Uterus (tissue), 2 donors: Measurements from ENCODE around the gene SPACA4.

Experiments used
- POLR2A ChIP-seq, 2 donors: fragments of 450-650 bp; IDR thresholded peaks; one replicate each; pipeline ENCODE4 v1.6.1; 2016; ENCODE audit warnings: antibody characterized with exemption in 2 of 2, mild to moderate bottlenecking in 1 of 2, moderate library complexity in 1 of 2
- TF ChIP-seq, protein P1 (sequence below), 4 experiments: fragments of 200-600 bp in 2 of 4; fragments of 450-650 bp in 2 of 4; sonication (generic) in 2 of 4; IDR thresholded peaks; one replicate each; pipeline ENCODE4 v1.5.1; 2016 to 2019; ENCODE audit warnings: antibody characterized with exemption in 4 of 4, mild to moderate bottlenecking in 2 of 4, moderate library complexity in 1 of 4

- TF ChIP-seq, protein P1, sequence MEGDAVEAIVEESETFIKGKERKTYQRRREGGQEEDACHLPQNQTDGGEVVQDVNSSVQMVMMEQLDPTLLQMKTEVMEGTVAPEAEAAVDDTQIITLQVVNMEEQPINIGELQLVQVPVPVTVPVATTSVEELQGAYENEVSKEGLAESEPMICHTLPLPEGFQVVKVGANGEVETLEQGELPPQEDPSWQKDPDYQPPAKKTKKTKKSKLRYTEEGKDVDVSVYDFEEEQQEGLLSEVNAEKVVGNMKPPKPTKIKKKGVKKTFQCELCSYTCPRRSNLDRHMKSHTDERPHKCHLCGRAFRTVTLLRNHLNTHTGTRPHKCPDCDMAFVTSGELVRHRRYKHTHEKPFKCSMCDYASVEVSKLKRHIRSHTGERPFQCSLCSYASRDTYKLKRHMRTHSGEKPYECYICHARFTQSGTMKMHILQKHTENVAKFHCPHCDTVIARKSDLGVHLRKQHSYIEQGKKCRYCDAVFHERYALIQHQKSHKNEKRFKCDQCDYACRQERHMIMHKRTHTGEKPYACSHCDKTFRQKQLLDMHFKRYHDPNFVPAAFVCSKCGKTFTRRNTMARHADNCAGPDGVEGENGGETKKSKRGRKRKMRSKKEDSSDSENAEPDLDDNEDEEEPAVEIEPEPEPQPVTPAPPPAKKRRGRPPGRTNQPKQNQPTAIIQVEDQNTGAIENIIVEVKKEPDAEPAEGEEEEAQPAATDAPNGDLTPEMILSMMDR (IDR thresholded peaks at IDR 0.05), result no peak
- no peak for TF ChIP-seq POLR2A (IDR thresholded peaks at IDR 0.05)
These were observed 22.7 kb downstream of the SPACA4 start for GRCh38 chr19:48629297-48629598.
